Heart left ventricle (tissue), 13 donors: ENCODE measurements around the gene NINL.
"Not testable (repeated sequence)": the region's sequence is repeated elsewhere in the genome, so short reads cannot be mapped to it uniquely, and the experiment has no call there.

Experiments
- POLR2A ChIP-seq, 2 donors: fragments of 450-650 bp; IDR thresholded peaks; one replicate each; pipeline ENCODE4 v1.6.1; 2017; ENCODE audit warnings: antibody characterized with exemption in 2 of 2, mild to moderate bottlenecking in 2 of 2, moderate library complexity in 2 of 2
- TF ChIP-seq, protein P1 (sequence below), 12 donors: fragments of 200-600 bp; sonication (generic) in 4 of 12; IDR thresholded peaks; one replicate each; pipeline versions ENCODE4 v1.5.0 to v1.8.0; 2018 to 2022; ENCODE audit warnings: antibody characterized with exemption in 12 of 12, mild to moderate bottlenecking in 5 of 12
- donor health status: ischemic (EF 13 %, LVEDD 7.1; RV severe dilation, severe dysfunction).
- donor health status: DM: no; HTN: yes; CAD: no.
- donor health status: DM: no; HTN: no; CAD: no.
- donor health status: ischemic (EF 25% LVEDD 6.9; RV normal size, moderate dysfunction).
- donor health status: ischemic (EF 25% LVEDD 5.7; RV mildly dilated, moderate dysfunction).
- donor health status: ischemic (EF 35%, LVEDD 5.7; RV mildly dilated, moderate dysfunction).
- donor health status: nonischemic (EF 11% LVEDD 7.7; RV severe dilation, severe dysfunction).
- donor health status: DM: yes; HTN: yes; CAD: no.
- donor health status: PGD.
- donor health status: ischemic (EF 29% LVEDD 5.4; RV normal size, mild dysfunction).
- donor health status: nonischemic (EF 23%, LVEDD 6.1; RV moderate dilation, normal function).

DNA sequence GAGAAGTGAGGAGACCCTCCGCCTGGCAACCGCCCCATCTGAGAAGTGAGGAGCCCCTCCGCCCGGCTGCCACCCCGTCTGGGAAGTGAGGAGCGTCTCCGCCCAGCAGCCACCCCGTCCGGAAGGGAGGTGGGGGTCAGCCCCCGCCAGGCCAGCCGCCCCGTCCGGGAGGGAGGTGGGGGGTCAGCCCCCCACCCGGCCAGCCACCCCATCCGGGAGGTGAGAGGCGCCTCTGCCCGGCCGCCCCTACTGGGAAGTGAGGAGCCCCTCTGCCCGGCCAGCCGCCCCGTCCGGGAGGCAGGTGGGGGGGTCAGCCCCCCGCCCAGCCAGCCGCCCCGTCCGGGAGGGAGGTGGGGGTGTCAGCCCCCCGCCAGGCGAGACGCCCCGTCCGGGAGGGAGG lies 23.6 kb downstream of the NINL start:
- TF ChIP-seq POLR2A (IDR thresholded peaks at IDR 0.05): not testable (repeated sequence)
- TF ChIP-seq, protein P1, sequence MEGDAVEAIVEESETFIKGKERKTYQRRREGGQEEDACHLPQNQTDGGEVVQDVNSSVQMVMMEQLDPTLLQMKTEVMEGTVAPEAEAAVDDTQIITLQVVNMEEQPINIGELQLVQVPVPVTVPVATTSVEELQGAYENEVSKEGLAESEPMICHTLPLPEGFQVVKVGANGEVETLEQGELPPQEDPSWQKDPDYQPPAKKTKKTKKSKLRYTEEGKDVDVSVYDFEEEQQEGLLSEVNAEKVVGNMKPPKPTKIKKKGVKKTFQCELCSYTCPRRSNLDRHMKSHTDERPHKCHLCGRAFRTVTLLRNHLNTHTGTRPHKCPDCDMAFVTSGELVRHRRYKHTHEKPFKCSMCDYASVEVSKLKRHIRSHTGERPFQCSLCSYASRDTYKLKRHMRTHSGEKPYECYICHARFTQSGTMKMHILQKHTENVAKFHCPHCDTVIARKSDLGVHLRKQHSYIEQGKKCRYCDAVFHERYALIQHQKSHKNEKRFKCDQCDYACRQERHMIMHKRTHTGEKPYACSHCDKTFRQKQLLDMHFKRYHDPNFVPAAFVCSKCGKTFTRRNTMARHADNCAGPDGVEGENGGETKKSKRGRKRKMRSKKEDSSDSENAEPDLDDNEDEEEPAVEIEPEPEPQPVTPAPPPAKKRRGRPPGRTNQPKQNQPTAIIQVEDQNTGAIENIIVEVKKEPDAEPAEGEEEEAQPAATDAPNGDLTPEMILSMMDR (IDR thresholded peaks at IDR 0.05): not testable (repeated sequence)
